DOHH2 (cell line): ENCODE data around the gene NMNAT2.

Source experiments
- H3F3A ChIP-seq: fragments of 200-600 bp; sonication (generic), shearing (Covaris generic); 2 replicates; pipeline ENCODE4 v1.6.0; 2016; ENCODE audit warnings: antibody characterized with exemption, mild to moderate bottlenecking; ENCODE audit not compliant: control insufficient read depth, insufficient read depth
- H3K27ac ChIP-seq: fragments of 200-600 bp; sonication (generic); 2 replicates; pipeline ENCODE4 v1.5.1; 2014; ENCODE audit warnings: low read depth, mild to moderate bottlenecking, low read length, moderate library complexity
- H3K27me3 ChIP-seq: fragments of 200-600 bp; sonication (generic); 2 replicates; pipeline ENCODE4 v1.6.1; 2014; ENCODE audit warnings: mild to moderate bottlenecking, low read length, mixed read lengths; ENCODE audit not compliant: control insufficient read depth
- H3K36me3 ChIP-seq: fragments of 200-600 bp; sonication (generic); 2 replicates; pipeline ENCODE4 v1.6.1; 2014; ENCODE audit warnings: mild to moderate bottlenecking, low read length, moderate library complexity, mixed read lengths; ENCODE audit not compliant: control insufficient read depth
- H3K4me1 ChIP-seq: fragments of 200-600 bp; sonication (generic); 2 replicates; pipeline ENCODE4 v1.6.1; 2014; ENCODE audit warnings: mild to moderate bottlenecking, low read length, mixed read lengths; ENCODE audit not compliant: control insufficient read depth
- H3K4me2 ChIP-seq: fragments of 200-600 bp; sonication (generic); 2 replicates; pipeline ENCODE4 v1.6.0; 2014; ENCODE audit warnings: mild to moderate bottlenecking, low read length, moderate library complexity
- H3K4me3 ChIP-seq: fragments of 200-600 bp; sonication (generic); 2 replicates; pipeline ENCODE4 v1.5.1; 2014; ENCODE audit warnings: mild to moderate bottlenecking, low read length, mixed read lengths
- H3K79me2 ChIP-seq: fragments of 200-600 bp; sonication (generic); 2 replicates; pipeline ENCODE4 v1.6.1; 2014; ENCODE audit warnings: mild to moderate bottlenecking, low read length, mixed read lengths; ENCODE audit not compliant: control insufficient read depth
- H3K9me2 ChIP-seq: fragments of 200-600 bp; sonication (generic); replicated peaks from 2 replicates; pipeline ENCODE4 v1.6.1; 2014; ENCODE audit warnings: mild to moderate bottlenecking, low read length, mixed read lengths; ENCODE audit not compliant: control insufficient read depth
- H3K9me3 ChIP-seq: fragments of 200-600 bp; sonication (generic); 2 replicates; pipeline ENCODE4 v1.6.1; 2014; ENCODE audit warnings: antibody characterized with exemption, low read length, mixed read lengths; ENCODE audit not compliant: control insufficient read depth, insufficient read depth
- H4K20me1 ChIP-seq: fragments of 200-600 bp; sonication (generic); 2 replicates; pipeline ENCODE4 v1.6.0; 2014; ENCODE audit warnings: low read depth, mild to moderate bottlenecking, antibody characterized with exemption, low read length, moderate library complexity; ENCODE audit not compliant: control insufficient read depth, insufficient read depth
- CTCF ChIP-seq: fragments of 200-600 bp; sonication (generic); IDR thresholded peaks from one replicate; pipeline ENCODE4 v1.5.1; 2014; ENCODE audit warnings: antibody characterized with exemption, mild to moderate bottlenecking, low read depth, low read length; ENCODE audit not compliant: poor library complexity, severe bottlenecking
- EZH2phosphoT487 ChIP-seq: fragments of 200-600 bp; sonication (generic); IDR thresholded peaks from 2 replicates; pipeline ENCODE4 v1.6.1; 2017; ENCODE audit warnings: borderline replicate concordance, mild to moderate bottlenecking, antibody characterized with exemption, low read length, moderate library complexity, mixed read lengths

The NMNAT2 gene

GRCh38 chr1:183339556-183340167, 78.5 kb downstream of the NMNAT2 start:
- H3K9me3 ChIP-seq, result no peaks in the 10 kb centered on the region
- no peaks in the 10 kb centered on the region for H3K4me1 ChIP-seq
- no peaks in the 10 kb centered on the region for H3F3A ChIP-seq
- H3K27me3 ChIP-seq, result peaks cover 17% of the 10 kb centered on the region
- no peaks in the 10 kb centered on the region for H3K36me3 ChIP-seq
- H3K79me2 ChIP-seq, result no peaks in the 10 kb centered on the region
- H3K27ac ChIP-seq, result no peak overlapping the region
- H3K9me2 ChIP-seq, result no peaks in the 10 kb centered on the region
- no peaks in the 10 kb centered on the region for H4K20me1 ChIP-seq
- H3K4me3 ChIP-seq, result no peak overlapping the region
- no peak overlapping the region for H3K4me2 ChIP-seq
- TF ChIP-seq EZH2phosphoT487, result no peak
- TF ChIP-seq CTCF, result no peak

GRCh38 chr1:183331091-183331742, 87.0 kb downstream of the NMNAT2 start:
- H4K20me1 ChIP-seq, result no peaks in the 10 kb centered on the region
- no peak overlapping the region for H3K4me2 ChIP-seq
- no peak overlapping the region for H3K27ac ChIP-seq
- no peak overlapping the region for H3K4me3 ChIP-seq
- H3K36me3 ChIP-seq, result no peaks in the 10 kb centered on the region
- no peaks in the 10 kb centered on the region for H3F3A ChIP-seq
- TF ChIP-seq CTCF (no peak), EZH2phosphoT487 (no peak)
- no peaks in the 10 kb centered on the region for H3K9me3 ChIP-seq
- no peaks in the 10 kb centered on the region for H3K4me1 ChIP-seq
- no peaks in the 10 kb centered on the region for H3K79me2 ChIP-seq
- no peaks in the 10 kb centered on the region for H3K9me2 ChIP-seq
- H3K27me3 ChIP-seq, result peaks cover 19% of the 10 kb centered on the region

GRCh38 chr1:183330335-183330734, 87.8 kb downstream of the NMNAT2 start:
- Histone ChIP-seq H3K4me3 (no peak overlapping the region), H3K4me2 (no peak overlapping the region)
- TF ChIP-seq EZH2phosphoT487 (no peak), CTCF (no peak)

More at GRCh38 chr1:183330335-183330734, 87.8 kb downstream of the NMNAT2 start:
- Histone ChIP-seq H3F3A (no peaks in the 10 kb centered on the region), H3K27me3 (peaks cover 17% of the 10 kb centered on the region), H3K9me2 (no peaks in the 10 kb centered on the region), H3K9me3 (no peaks in the 10 kb centered on the region), H3K27ac (no peak overlapping the region), H3K4me1 (no peaks in the 10 kb centered on the region), H3K79me2 (no peaks in the 10 kb centered on the region), H4K20me1 (no peaks in the 10 kb centered on the region), H3K36me3 (no peaks in the 10 kb centered on the region)
